ENCODE measurements around the gene WDR82. TPM values are rescaled to one million over a fixed set of nuclear protein-coding genes. Genes with fewer than 3 reads are reported as not detected.

Gene WDR82
- total RNA-seq (100 to 1,000 TPM in 1 of 2 donors, 10 to 100 TPM in 1; 77.1 to 123 TPM), polyA plus RNA-seq (ENCODE audit: insufficient read length in 2 of 2) (100 to 1,000 TPM; 144 to 159 TPM)
- long read RNA-seq, donor 1, full-length matches to known transcripts: 27 of 27 reads
- long read RNA-seq, donor 1, partial matches to known transcripts: 0 of 27 reads
- long read RNA-seq, donor 1, other reads (novel, unspliced or antisense): 0 of 27 reads
- long read RNA-seq, donor 2, full-length matches to known transcripts: 21 of 21 reads
- long read RNA-seq, donor 2, partial matches to known transcripts: 0 of 21 reads
- long read RNA-seq, donor 2, other reads (novel, unspliced or antisense): 0 of 21 reads
- long read RNA-seq, donor 3, full-length matches to known transcripts: 13 of 13 reads
- long read RNA-seq, donor 3, partial matches to known transcripts: 0 of 13 reads
- long read RNA-seq, donor 3, other reads (novel, unspliced or antisense): 0 of 13 reads
- long read RNA-seq, donor 4, full-length matches to known transcripts: 15 of 15 reads
- long read RNA-seq, donor 4, partial matches to known transcripts: 0 of 15 reads
- long read RNA-seq, donor 4, other reads (novel, unspliced or antisense): 0 of 15 reads

DNA sequence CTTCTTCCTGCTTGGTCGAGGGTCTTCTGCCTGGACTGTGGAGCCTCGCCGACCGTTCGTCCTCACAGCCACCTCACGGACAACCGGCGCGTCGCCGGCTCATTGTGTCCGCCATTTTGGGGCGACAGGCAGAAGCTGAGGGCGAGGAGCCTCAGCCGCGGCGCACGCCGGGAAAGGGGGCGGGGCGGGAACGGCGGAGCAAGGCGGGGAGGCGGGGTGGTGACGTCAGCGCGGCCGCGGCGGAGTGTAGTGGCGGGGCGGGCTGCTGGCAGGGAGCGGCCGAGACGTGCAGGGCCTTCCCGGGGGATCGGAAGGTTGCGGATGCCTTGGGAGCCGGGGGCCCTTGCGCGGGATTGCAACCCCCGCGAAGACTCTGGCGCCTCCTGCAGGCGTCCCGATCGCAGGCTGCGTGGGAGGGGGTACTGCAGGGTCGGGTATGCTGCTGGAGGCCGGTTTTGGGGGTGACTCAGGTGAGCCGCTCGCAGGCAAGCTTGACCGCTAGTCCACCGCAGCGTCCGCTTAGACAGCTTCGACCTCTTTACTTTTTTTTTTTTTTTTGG lies at the start of gene WDR82:
TSS of gene WDR82 (minus strand) at position 140 of the 560 bp plus-strand sequence. CDS start 288 bp downstream, outside the sequence.
- Histone ChIP-seq H3K27me3 (ENCODE audit: control insufficient read depth, insufficient read depth, low read length) (no peaks in the 10 kb centered on the region), H3K4me1 (ENCODE audit: control insufficient read depth, insufficient read depth, low read length) (peaks cover 42% of the 10 kb centered on the region), H3K27ac (ENCODE audit: low read depth, low read length) (peak within 1 kb of the TSS; percentile 97)

GRCh38 chr3:52327486-52328290 lies 49.2 kb upstream of the WDR82 start:
- Histone ChIP-seq H3K27me3 (ENCODE audit: control insufficient read depth, insufficient read depth, low read length) (no peaks in the 10 kb centered on the region), H3K4me3 (ENCODE audit: low read depth, low read length) (no peak overlapping the region), H3K36me3 (ENCODE audit: control insufficient read depth, insufficient read depth, low read length) (peaks cover 48% of the 10 kb centered on the region), H3K9me3 (ENCODE audit: control insufficient read depth, insufficient read depth, low read length) (no peaks in the 10 kb centered on the region), H3K4me1 (ENCODE audit: control insufficient read depth, insufficient read depth, low read length) (peaks cover 12% of the 10 kb centered on the region), H3K27ac (ENCODE audit: low read depth, low read length) (no peak overlapping the region)
- WGBS (ENCODE audit: insufficient coverage): 72% methylated on average over 5 of the region's 5 CpGs
- no peak for DNase-seq (ENCODE audit: low read depth in 4 of 6, low spot score in 6 of 6)

More for the DNA sequence above, at the start of gene WDR82:
- peak; percentile 78 to 98 (median 90) for DNase-seq (ENCODE audit: low read depth in 4 of 6, low spot score in 6 of 6)
- Histone ChIP-seq H3K9me3 (ENCODE audit: control insufficient read depth, insufficient read depth, low read length) (no peaks in the 10 kb centered on the region), H3K36me3 (ENCODE audit: control insufficient read depth, insufficient read depth, low read length) (peaks cover 10% of the 10 kb centered on the region), H3K4me3 (ENCODE audit: low read depth, low read length) (peak within 1 kb of the TSS; percentile 76)
- WGBS (ENCODE audit: insufficient coverage): under 1% methylated on average over 57 of the region's 58 CpGs

GRCh38 chr3:52326976-52327375 lies 48.5 kb upstream of the WDR82 start:
- Histone ChIP-seq H3K9me3 (ENCODE audit: control insufficient read depth, insufficient read depth, low read length) (no peaks in the 10 kb centered on the region), H3K27ac (ENCODE audit: low read depth, low read length) (no peak overlapping the region), H3K36me3 (ENCODE audit: control insufficient read depth, insufficient read depth, low read length) (peaks cover 44% of the 10 kb centered on the region), H3K27me3 (ENCODE audit: control insufficient read depth, insufficient read depth, low read length) (no peaks in the 10 kb centered on the region), H3K4me3 (ENCODE audit: low read depth, low read length) (no peak overlapping the region), H3K4me1 (ENCODE audit: control insufficient read depth, insufficient read depth, low read length) (peaks cover 12% of the 10 kb centered on the region)
- WGBS (ENCODE audit: insufficient coverage): 98% methylated on average over 4 of the region's 6 CpGs
- no peak for DNase-seq (ENCODE audit: low read depth in 4 of 6, low spot score in 6 of 6)

GRCh38 chr3:52325686-52326085 lies 47.2 kb upstream of the WDR82 start:
- Histone ChIP-seq H3K9me3 (ENCODE audit: control insufficient read depth, insufficient read depth, low read length) (no peaks in the 10 kb centered on the region), H3K4me1 (ENCODE audit: control insufficient read depth, insufficient read depth, low read length) (peaks cover 13% of the 10 kb centered on the region), H3K27me3 (ENCODE audit: control insufficient read depth, insufficient read depth, low read length) (no peaks in the 10 kb centered on the region), H3K27ac (ENCODE audit: low read depth, low read length) (no peak overlapping the region), H3K4me3 (ENCODE audit: low read depth, low read length) (no peak overlapping the region), H3K36me3 (ENCODE audit: control insufficient read depth, insufficient read depth, low read length) (peaks cover 34% of the 10 kb centered on the region)
- DNase-seq (ENCODE audit: low read depth in 4 of 6, low spot score in 6 of 6): no peak

DNA sequence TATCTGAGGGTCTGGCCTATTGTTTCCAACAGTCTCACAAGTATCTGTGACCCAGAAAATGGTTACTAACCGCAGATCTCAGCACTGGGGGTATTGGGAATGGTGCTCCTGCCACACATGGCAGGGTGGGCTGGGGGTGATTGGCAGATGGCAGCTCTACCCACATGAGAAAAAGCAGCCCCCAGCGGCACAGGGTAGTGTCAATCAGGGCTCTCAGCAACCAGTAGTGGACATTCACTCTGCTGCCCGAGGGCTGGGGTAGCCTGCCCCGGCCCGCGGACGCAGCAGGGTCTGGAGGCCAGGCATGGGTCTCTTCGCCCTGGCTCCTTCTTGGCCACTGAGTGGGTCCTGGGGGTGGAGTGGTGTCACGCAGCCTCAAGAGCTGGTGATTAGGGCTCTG lies 46.2 kb upstream of the WDR82 start:
- H3K27me3 ChIP-seq (ENCODE audit: control insufficient read depth, insufficient read depth, low read length): no peaks in the 10 kb centered on the region
- no peaks in the 10 kb centered on the region for H3K9me3 ChIP-seq (ENCODE audit: control insufficient read depth, insufficient read depth, low read length)
- WGBS (ENCODE audit: insufficient coverage): 91% methylated on average over 7 of the region's 9 CpGs
- no peak overlapping the region for H3K4me3 ChIP-seq (ENCODE audit: low read depth, low read length)
- peaks cover 32% of the 10 kb centered on the region for H3K36me3 ChIP-seq (ENCODE audit: control insufficient read depth, insufficient read depth, low read length)
- peaks cover 23% of the 10 kb centered on the region for H3K4me1 ChIP-seq (ENCODE audit: control insufficient read depth, insufficient read depth, low read length)
- H3K27ac ChIP-seq (ENCODE audit: low read depth, low read length): no peak overlapping the region
- DNase-seq (ENCODE audit: low read depth in 4 of 6, low spot score in 6 of 6): no peak

GRCh38 chr3:52323526-52324295 lies 45.3 kb upstream of the WDR82 start:
- H3K9me3 ChIP-seq (ENCODE audit: control insufficient read depth, insufficient read depth, low read length): no peaks in the 10 kb centered on the region
- H3K27me3 ChIP-seq (ENCODE audit: control insufficient read depth, insufficient read depth, low read length): no peaks in the 10 kb centered on the region
- no peak overlapping the region for H3K4me3 ChIP-seq (ENCODE audit: low read depth, low read length)
- H3K36me3 ChIP-seq (ENCODE audit: control insufficient read depth, insufficient read depth, low read length): peaks cover 32% of the 10 kb centered on the region
- WGBS (ENCODE audit: insufficient coverage): 78% methylated on average over 11 of the region's 11 CpGs
- no peak overlapping the region for H3K27ac ChIP-seq (ENCODE audit: low read depth, low read length)
- no peak for DNase-seq (ENCODE audit: low read depth in 4 of 6, low spot score in 6 of 6)
- H3K4me1 ChIP-seq (ENCODE audit: control insufficient read depth, insufficient read depth, low read length): peaks cover 27% of the 10 kb centered on the region

DNA sequence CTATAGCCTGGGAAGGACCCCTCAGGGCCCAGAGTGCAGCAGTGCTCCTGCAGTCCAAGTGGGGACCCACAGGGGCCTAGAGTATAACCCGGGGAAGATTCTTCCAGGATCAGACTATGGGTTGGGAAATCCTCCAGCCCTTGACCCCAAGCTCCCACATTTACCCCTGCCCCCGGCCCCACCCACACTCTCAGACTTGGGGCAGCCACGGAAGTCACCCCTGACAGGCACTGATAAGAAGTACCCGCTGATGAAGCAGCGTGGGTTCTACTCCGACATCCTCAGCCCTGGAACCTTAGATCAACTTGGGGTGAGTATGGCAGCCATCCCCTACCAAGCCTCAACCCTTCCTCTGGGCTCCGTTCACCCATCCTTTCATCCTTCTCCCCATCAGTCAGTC lies 44.0 kb upstream of the WDR82 start:
- H3K27ac ChIP-seq (ENCODE audit: low read depth, low read length): no peak overlapping the region
- 90% methylated on average over 7 of the region's 7 CpGs for WGBS (ENCODE audit: insufficient coverage)

GRCh38 chr3:52321481-52321880 lies 43.0 kb upstream of the WDR82 start:
- Histone ChIP-seq H3K4me1 (ENCODE audit: control insufficient read depth, insufficient read depth, low read length) (peaks cover 40% of the 10 kb centered on the region), H3K27me3 (ENCODE audit: control insufficient read depth, insufficient read depth, low read length) (no peaks in the 10 kb centered on the region), H3K36me3 (ENCODE audit: control insufficient read depth, insufficient read depth, low read length) (peaks cover 15% of the 10 kb centered on the region), H3K4me3 (ENCODE audit: low read depth, low read length) (no peak overlapping the region), H3K27ac (ENCODE audit: low read depth, low read length) (no peak overlapping the region), H3K9me3 (ENCODE audit: control insufficient read depth, insufficient read depth, low read length) (no peaks in the 10 kb centered on the region)
- 83% methylated on average over 4 of the region's 5 CpGs for WGBS (ENCODE audit: insufficient coverage)
- no peak for DNase-seq (ENCODE audit: low read depth in 4 of 6, low spot score in 6 of 6)

More for the DNA sequence above, 44.0 kb upstream of the WDR82 start:
- Histone ChIP-seq H3K4me3 (ENCODE audit: low read depth, low read length) (no peak overlapping the region), H3K4me1 (ENCODE audit: control insufficient read depth, insufficient read depth, low read length) (peaks cover 33% of the 10 kb centered on the region), H3K36me3 (ENCODE audit: control insufficient read depth, insufficient read depth, low read length) (peaks cover 22% of the 10 kb centered on the region), H3K27me3 (ENCODE audit: control insufficient read depth, insufficient read depth, low read length) (no peaks in the 10 kb centered on the region), H3K9me3 (ENCODE audit: control insufficient read depth, insufficient read depth, low read length) (no peaks in the 10 kb centered on the region)
- no peak for DNase-seq (ENCODE audit: low read depth in 4 of 6, low spot score in 6 of 6)

Measured in spinal cord (tissue), 10 donors.